HG03439 (cell line): Measurements from ENCODE around the gene GAS5.
"Not testable (repeated sequence)": the region's sequence is repeated elsewhere in the genome, so short reads cannot be mapped to it uniquely, and the experiment has no call there.

ENCODE experiments used
- ATAC-seq: cut with Tn5 transposase; IDR thresholded peaks from one replicate; pipeline ENCODE4 v1.9.1; 2021; ENCODE audit warnings: mild to moderate bottlenecking, moderate library complexity; ENCODE audit not compliant: unreplicated experiment

The GAS5 gene

GRCh38 chr1:173867753-173868265 lies at the start of gene GAS5:
Gene GAS5 (minus strand): TSS chr1:173867989.
- ATAC-seq, result peak; percentile 70

GRCh38 chr1:173917149-173917548 lies 49.4 kb upstream of the GAS5 start, which contains the start of gene SERPINC1:
Gene SERPINC1 (minus strand): TSS chr1:173917327. CDS start chr1:173917259, 68 bp downstream.
- ATAC-seq, result no peak

DNA sequence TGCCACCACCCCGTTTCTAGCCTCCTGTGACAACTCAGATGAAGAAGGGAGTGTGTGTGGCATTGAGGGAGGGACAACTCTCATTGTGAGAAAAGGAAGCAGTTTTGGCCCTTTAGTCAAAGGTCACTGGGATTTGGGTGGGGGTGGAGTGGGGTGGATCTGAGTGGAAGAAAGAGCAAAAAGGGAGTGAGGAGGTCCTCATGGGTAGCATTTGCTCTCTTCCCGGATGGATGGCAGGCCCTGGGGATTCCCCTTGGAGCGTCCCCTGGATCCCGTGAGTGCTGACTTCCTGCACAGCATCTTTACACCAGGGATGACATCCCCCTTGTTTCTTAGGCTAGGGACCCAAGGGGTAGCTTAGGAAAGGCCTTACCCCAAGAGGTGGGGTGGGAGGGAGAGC lies 48.9 kb upstream of the GAS5 start:
- no peak for ATAC-seq

DNA sequence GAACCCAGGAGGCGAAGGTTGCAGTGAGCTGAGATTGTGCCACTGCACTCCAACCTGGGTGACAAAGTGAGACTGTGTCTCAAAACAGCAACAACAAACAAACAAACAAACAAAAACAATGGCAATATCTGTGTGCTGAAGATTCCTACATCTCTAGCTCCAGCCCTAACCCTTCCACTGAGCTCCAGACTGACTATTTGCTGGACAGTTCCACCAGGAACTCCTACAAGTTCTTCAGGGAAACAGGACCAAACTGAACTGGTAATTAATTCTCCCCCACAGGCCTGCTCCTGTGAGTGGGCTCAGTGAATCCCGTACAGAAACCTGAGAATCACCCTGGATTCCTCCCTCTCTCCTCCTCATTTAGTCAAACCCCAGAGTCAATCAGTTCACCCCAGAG lies 47.8 kb upstream of the GAS5 start:
- ATAC-seq, result no peak

GRCh38 chr1:173914366-173914871 lies 46.6 kb upstream of the GAS5 start:
- no peak for ATAC-seq

GRCh38 chr1:173913111-173913510 lies 45.3 kb upstream of the GAS5 start:
- no peak for ATAC-seq

DNA sequence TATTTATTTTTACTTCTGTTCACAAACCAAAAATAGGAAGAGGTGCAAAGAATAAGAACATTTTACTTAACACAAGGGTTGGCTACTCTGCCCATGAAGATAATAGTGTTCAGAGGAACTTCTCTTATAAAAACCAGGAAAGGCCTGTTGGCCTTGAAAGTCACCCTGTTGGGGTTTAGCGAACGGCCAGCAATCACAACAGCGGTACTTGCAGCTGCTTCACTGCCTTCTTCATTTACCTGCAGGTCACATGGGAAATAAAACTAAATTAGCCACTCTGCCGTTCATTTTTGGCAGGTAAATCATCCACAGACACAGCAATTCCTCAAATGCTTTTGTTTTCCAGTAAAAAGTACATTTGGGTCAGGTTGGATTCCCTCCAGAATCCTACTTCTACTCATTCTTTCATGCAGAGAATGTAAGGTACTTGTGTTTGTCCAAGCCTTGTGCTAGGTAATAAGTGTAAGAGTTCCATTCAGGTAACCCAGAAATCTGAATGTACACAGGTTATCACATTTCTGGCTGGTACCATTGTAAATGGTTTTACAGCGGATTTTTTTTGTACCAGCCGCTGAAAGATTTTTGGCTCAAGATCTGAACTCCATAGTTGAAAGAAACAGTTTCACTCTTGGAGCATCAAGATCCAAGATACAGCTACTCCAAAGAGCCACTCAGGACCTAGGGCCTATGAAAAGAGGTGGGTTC lies 36.2 kb upstream of the GAS5 start:
- no peak for ATAC-seq

- ATAC-seq, result no peak
Observed at GRCh38 chr1:173900992-173901391, 33.2 kb upstream of the GAS5 start.

DNA sequence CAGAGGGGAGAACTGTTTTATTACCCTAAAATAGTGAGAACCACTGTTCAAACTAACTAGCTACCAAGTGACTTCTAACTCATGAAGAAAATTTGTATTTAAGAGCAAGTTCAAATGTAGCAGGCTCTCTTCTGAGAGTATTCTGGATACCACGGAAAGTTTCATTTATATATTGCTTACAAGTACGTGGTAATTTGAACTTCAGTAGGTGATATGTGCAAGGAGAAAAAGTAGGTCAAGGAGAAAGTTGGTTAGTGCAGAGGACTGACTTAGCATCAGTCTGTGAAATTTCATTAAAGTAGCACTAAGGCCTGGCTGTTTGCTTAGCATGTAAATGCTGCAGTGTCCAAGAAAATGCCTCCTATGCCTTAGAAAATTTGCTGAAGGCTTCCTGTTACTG lies 32.6 kb upstream of the GAS5 start:
- ATAC-seq, result no peak

GRCh38 chr1:173894189-173894588 lies 26.4 kb upstream of the GAS5 start:
- ATAC-seq, result no peak

DNA sequence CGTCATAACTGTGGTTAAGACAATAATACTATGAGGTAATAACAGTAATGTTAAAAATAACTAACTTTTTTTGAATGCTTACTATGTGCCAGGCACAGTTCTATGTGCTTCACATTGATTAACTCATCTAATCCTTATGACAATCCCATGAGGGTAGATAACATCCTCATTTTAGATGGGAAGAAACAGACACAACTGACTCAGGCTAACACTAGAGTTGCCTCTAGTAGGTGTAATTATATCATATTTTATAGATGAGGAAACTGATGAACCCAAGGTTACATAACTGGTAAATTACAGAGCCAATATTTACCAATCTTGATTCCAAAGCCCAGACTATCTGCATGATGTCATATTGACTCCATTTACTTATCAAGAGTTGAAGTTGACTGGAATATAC lies 25.8 kb upstream of the GAS5 start:
- ATAC-seq, result no peak

- no peak for ATAC-seq
Observed at GRCh38 chr1:173889885-173890284, 22.1 kb upstream of the GAS5 start.

GRCh38 chr1:173888749-173889148 lies 21.0 kb upstream of the GAS5 start:
- no peak for ATAC-seq

- ATAC-seq, result no peak
Observed at GRCh38 chr1:173887627-173888026, 19.8 kb upstream of the GAS5 start.

DNA sequence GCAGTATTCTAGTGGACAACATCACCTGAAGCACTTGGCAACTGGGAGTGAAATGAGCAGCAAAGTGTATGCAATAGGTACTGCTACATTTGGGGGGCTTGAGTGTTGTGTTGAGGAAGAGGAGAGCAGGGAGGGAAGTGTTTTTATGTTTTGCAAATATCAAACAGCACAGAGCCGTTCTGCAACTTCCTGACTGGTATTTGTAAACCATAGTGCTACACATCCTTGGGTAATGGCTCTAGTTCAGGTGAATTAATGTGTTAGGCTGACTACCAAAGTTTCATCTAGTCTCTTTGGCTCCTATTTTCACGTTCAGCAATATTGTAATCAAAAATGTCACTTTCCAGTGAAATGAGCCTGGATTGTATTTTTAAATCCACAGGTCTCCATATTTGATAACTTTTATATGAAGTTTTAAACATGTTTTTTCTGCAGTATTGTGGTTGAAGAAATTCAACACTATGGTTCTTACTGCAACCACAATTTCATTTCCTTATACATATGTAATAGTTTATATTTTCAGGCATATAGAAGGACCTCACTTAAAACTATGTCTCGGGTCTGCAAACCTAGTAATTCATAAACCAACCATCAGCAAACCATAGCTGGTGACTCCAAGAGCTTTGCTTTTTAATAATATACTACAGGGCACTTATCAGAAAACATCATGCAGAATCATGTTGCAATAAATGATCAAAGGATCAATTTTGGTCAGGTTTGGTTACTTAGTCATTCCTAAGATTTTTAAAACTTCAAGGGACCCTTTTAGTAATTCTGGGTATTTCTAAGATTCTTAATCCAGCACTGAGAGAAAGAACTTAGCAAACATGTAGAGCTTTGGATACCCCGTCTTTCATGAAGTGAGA lies 19.2 kb upstream of the GAS5 start:
- no peak for ATAC-seq

DNA sequence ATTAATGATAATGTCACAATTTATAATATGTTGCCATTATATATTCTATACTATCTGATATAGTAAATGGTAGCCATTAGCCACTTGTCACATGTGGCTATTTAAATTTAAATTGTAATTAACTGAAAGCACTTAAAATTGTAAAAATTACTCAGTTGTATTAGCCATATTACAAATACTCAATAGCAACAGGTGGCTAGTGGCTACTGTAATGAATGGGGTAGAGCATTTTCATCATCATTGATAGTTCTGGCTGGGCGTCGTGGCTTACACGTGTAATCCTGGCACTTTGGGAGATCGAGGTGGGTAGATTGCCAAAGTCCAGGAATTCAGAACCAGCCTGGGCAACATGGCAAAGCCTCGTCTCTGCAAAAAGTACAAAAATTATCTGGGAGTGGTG lies 16.9 kb upstream of the GAS5 start:
- ATAC-seq, result no peak

- not testable (repeated sequence) for ATAC-seq
Observed at GRCh38 chr1:173881117-173881516, 13.3 kb upstream of the GAS5 start.

DNA sequence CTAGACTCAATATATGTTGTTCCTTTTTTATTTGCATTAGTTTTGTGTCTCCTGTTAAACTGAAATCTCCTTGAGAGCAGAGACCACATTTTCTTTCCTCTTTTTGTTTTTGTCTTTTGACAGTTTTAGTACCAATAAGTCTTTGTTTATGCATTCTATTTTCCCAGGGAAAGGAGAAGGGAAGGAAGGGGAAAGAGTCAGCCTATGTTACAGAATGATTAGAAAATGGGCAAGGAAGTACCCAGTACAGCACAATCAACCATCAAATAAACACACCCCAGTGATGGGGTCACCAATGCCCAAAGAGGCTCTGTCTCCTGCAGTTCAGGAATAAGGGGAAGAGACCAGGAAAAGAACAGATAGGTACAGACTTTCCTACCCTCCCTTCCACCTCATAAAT lies 10.5 kb upstream of the GAS5 start:
- ATAC-seq, result no peak

DNA sequence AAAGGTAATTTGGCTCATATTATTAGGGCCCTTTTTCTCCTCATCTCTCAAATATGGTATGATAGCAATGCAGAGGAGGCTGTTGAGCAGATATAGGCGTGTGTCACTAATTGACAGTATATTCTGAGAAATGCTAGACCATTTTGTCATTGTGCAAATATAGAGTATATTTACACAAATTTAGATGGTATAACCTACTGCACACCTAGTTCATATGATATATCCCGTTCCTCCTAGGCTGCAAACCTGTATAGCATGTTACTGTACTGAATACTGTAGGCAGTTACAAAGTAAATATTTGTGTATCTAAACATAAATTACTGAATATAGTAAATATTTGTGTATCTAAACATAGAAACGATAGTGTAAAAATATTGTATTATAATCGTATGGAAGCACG lies 8.9 kb upstream of the GAS5 start:
- ATAC-seq, result no peak

DNA sequence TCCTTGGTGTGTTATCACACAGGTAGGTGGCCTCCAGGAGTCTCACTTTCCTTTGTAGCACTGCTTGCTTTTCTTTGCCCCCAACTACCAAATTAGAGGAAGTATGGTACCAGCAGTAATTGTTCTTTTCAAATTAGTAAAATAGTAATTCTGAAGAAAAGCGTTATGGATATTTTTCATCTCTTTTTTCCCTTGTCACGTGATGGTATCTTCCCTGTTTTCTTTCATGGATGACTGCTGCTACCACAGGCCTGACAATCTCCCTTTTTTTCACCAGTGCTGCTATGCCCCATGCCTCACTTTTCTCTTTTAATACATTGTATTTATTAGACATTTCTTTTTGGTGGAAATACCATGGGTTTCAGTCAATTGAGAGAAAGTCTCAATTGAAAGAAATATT lies 3.7 kb upstream of the GAS5 start:
- ATAC-seq, result no peak

DNA sequence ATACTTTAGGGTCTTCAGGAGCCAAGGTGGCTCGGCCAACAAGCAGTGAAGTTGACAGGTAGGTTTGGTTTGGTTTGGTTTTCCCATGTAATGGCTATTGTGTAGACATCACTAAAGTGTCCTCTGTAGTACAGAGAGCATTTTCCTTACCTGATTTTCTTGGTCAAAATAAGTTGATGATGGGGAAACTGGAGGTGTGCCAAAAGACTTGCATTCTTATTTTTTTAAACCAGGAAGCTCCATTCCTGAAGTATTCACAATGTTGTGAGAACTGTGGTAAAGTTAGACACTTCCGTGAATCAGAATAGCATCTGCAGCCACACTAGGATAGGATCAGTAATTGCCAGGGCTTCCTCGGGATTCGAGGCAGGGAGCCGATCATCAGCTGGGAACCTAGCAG lies 3.3 kb upstream of the GAS5 start:
- no peak for ATAC-seq
